Breast epithelium (tissue), 4 donors: ENCODE data around the gene KIF21B. TPM values are rescaled to one million over a fixed set of nuclear protein-coding genes. Genes with fewer than 3 reads are reported as not detected.

Experiments
- DNase-seq, 2 donors: peaks; one replicate each; pipeline ENCODE4 v3.0.0-alpha.2; 2019; ENCODE audit warnings: low spot score in 2 of 2
- H3K27ac ChIP-seq, 2 donors: fragments of 200-600 bp; sonication (generic) in 1 of 2; one replicate each; pipeline ENCODE4 v1.5.1; 2016 to 2019; ENCODE audit warnings: mild to moderate bottlenecking in 1 of 2
- H3K27me3 ChIP-seq, 2 donors: fragments of 200-600 bp; sonication (generic) in 1 of 2; one replicate each; pipeline versions ENCODE4 v1.5.1 to v1.6.0; 2017 to 2019; ENCODE audit warnings: control low read depth in 1 of 2, mild to moderate bottlenecking in 1 of 2
- H3K36me3 ChIP-seq: fragments of 200-600 bp; one replicate; pipeline ENCODE4 v1.5.1; 2019
- H3K4me1 ChIP-seq, 2 donors: fragments of 200-600 bp; sonication (generic); one replicate each; pipeline ENCODE4 v1.5.1; 2016 to 2019; ENCODE audit warnings: control low read depth in 1 of 2
- H3K4me3 ChIP-seq, 3 donors: fragments of 200-600 bp; sonication (generic); 1 replicate in 2 of 3; 2 replicates in 1 of 3; pipeline ENCODE4 v1.5.1; 2016 to 2019; ENCODE audit warnings: mild to moderate bottlenecking in 3 of 3, moderate library complexity in 2 of 3
- H3K9me3 ChIP-seq, 2 donors: fragments of 200-600 bp; sonication (generic) in 1 of 2; one replicate each; pipeline ENCODE4 v1.5.1; 2016 to 2019; ENCODE audit warnings: control low read depth in 1 of 2
- POLR2A ChIP-seq: fragments of 450-650 bp; IDR thresholded peaks from one replicate; pipeline ENCODE4 v1.6.1; 2016; ENCODE audit warnings: antibody characterized with exemption, mild to moderate bottlenecking, moderate library complexity
- POLR2AphosphoS5 ChIP-seq, 3 donors: sonication (generic); formaldehyde crosslinking; IDR thresholded peaks; one replicate each; pipeline ENCODE4 v1.6.1; 2017; ENCODE audit warnings: antibody characterized with exemption in 3 of 3
- intact Hi-C: fragments of 100-400 bp; cut with DNase I; formaldehyde crosslinking; loops from one replicate; pipeline ENCODE4 v1.15.1; 2023; ENCODE audit warnings: low total_unique reads
- total RNA-seq, 3 donors: library from RNA; depleted of rRNA; stranded (reverse); fragments of >200 nt; gene quantifications; one replicate each; pipeline ENCODE4 v1.1.0, GENCODE V29; 2016
- TF ChIP-seq, protein P1 (sequence below), 3 donors: fragments of 450-650 bp; IDR thresholded peaks; one replicate each; pipeline ENCODE4 v1.5.1; 2016 to 2017; ENCODE audit warnings: antibody characterized with exemption in 3 of 3, mild to moderate bottlenecking in 3 of 3, moderate library complexity in 3 of 3

Gene KIF21B
- total RNA-seq, 3 donors from 2014 or later, result 0.96 to 2.6 (median 1.3) TPM

DNA sequence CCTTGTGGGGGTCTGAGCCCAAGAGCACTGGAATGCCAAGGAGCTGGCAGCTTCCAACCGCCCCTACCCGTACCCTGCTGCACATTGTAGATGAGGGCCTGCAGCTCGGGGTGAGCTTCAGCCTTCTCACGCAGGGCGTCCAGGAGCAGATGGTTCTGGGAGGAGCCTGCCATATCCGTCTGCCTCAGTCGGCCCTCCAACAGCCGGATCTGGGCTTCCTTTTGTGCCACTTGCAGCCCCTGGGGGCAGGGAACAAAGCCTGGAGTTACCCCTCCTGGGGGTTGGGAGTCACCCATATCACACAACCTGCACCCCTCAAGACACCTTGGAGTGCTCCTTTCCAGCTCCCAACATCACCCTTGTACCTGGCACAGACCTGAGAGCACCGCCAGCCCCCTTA lies 34.8 kb downstream of the KIF21B start:
- Histone ChIP-seq H3K36me3 (no peaks in the 10 kb centered on the region), H3K27me3 (no peaks in the 10 kb centered on the region), H3K4me1 (no peaks in the 10 kb centered on the region), H3K4me3 (no peak overlapping the region), H3K27ac (no peak overlapping the region), H3K9me3 (no peaks in the 10 kb centered on the region)
- TF ChIP-seq POLR2AphosphoS5 (IDR thresholded peaks at IDR 0.05) (no peak), POLR2A (no peak)
- TF ChIP-seq, protein P1, sequence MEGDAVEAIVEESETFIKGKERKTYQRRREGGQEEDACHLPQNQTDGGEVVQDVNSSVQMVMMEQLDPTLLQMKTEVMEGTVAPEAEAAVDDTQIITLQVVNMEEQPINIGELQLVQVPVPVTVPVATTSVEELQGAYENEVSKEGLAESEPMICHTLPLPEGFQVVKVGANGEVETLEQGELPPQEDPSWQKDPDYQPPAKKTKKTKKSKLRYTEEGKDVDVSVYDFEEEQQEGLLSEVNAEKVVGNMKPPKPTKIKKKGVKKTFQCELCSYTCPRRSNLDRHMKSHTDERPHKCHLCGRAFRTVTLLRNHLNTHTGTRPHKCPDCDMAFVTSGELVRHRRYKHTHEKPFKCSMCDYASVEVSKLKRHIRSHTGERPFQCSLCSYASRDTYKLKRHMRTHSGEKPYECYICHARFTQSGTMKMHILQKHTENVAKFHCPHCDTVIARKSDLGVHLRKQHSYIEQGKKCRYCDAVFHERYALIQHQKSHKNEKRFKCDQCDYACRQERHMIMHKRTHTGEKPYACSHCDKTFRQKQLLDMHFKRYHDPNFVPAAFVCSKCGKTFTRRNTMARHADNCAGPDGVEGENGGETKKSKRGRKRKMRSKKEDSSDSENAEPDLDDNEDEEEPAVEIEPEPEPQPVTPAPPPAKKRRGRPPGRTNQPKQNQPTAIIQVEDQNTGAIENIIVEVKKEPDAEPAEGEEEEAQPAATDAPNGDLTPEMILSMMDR (IDR thresholded peaks at IDR 0.05), result no peak
- intact Hi-C loops, result no loop called here
- DNase-seq, result no peak

GRCh38 chr1:200985481-200985880 lies 38.0 kb downstream of the KIF21B start:
- Histone ChIP-seq H3K4me3 (no peak overlapping the region), H3K27ac (no peak overlapping the region), H3K27me3 (no peaks in the 10 kb centered on the region), H3K4me1 (no peaks in the 10 kb centered on the region), H3K36me3 (no peaks in the 10 kb centered on the region), H3K9me3 (no peaks in the 10 kb centered on the region)
- TF ChIP-seq POLR2A, result no peak
- no peak for TF ChIP-seq POLR2AphosphoS5 (IDR thresholded peaks at IDR 0.05)
- TF ChIP-seq, protein P1 (IDR thresholded peaks at IDR 0.05), result no peak
- DNase-seq, result no peak
- intact Hi-C loops, result no loop called here

- Histone ChIP-seq H3K27me3 (no peaks in the 10 kb centered on the region), H3K27ac (no peak overlapping the region), H3K9me3 (no peaks in the 10 kb centered on the region), H3K4me1 (no peaks in the 10 kb centered on the region), H3K36me3 (no peaks in the 10 kb centered on the region), H3K4me3 (no peak overlapping the region)
- no peak for DNase-seq
- TF ChIP-seq, protein P1 (IDR thresholded peaks at IDR 0.05), result no peak
- TF ChIP-seq POLR2A (no peak), POLR2AphosphoS5 (IDR thresholded peaks at IDR 0.05) (no peak)
- intact Hi-C loops, result no loop called here
Observed at GRCh38 chr1:200983035-200983561, 40.4 kb downstream of the KIF21B start.

- Histone ChIP-seq H3K27me3 (no peaks in the 10 kb centered on the region), H3K27ac (no peak overlapping the region), H3K4me1 (no peaks in the 10 kb centered on the region), H3K36me3 (no peaks in the 10 kb centered on the region), H3K9me3 (no peaks in the 10 kb centered on the region), H3K4me3 (no peak overlapping the region)
- DNase-seq, result no peak
- TF ChIP-seq, protein P1 (IDR thresholded peaks at IDR 0.05), result no peak
- TF ChIP-seq POLR2A (no peak), POLR2AphosphoS5 (IDR thresholded peaks at IDR 0.05) (no peak)
- intact Hi-C loops, result no loop called here
Observed at GRCh38 chr1:200982071-200982945, 41.2 kb downstream of the KIF21B start.

- Histone ChIP-seq H3K4me1 (no peaks in the 10 kb centered on the region), H3K9me3 (no peaks in the 10 kb centered on the region)
Observed at GRCh38 chr1:200981278-200981677, 42.2 kb downstream of the KIF21B start.

More at GRCh38 chr1:200981278-200981677, 42.2 kb downstream of the KIF21B start:
- DNase-seq, result no peak
- Histone ChIP-seq H3K27ac (no peak overlapping the region), H3K36me3 (no peaks in the 10 kb centered on the region), H3K4me3 (no peak overlapping the region), H3K27me3 (no peaks in the 10 kb centered on the region)
- intact Hi-C loops, result no loop called here
- TF ChIP-seq, protein P1 (IDR thresholded peaks at IDR 0.05), result no peak
- no peak for TF ChIP-seq POLR2A
- no peak for TF ChIP-seq POLR2AphosphoS5 (IDR thresholded peaks at IDR 0.05)
